ENCODE results near the gene TMEM87B. TPM values are rescaled to one million over a fixed set of nuclear protein-coding genes. Genes with fewer than 3 reads are reported as not detected.

Gene TMEM87B
- total and polyA plus RNA-seq, 2 of the 4 experiments (the other 2 are of a cell fraction): 6.3 to 12.5 TPM

GRCh38 chr2:112018846-112019245 is 36.2 kb upstream of the TMEM87B start:
- no peak overlapping the region for H3K9ac ChIP-seq (ENCODE audit: low read depth, low read length)
- no peak overlapping the region for H2AFZ ChIP-seq (replicated peaks; ENCODE audit: low read length, poor library complexity)
- H4K5ac ChIP-seq (ENCODE audit: low read depth, low read length): no peak overlapping the region
- TF ChIP-seq RCOR1 (IDR thresholded peaks at IDR 0.05; ENCODE audit: insufficient replicate concordance, low read length) (no peak), BHLHE40 (IDR thresholded peaks at IDR 0.05; ENCODE audit: low read depth, low read length) (no peak), CHD1 (IDR thresholded peaks at IDR 0.05; ENCODE audit: low read depth, low read length) (no peak), MXI1 (IDR thresholded peaks at IDR 0.05; ENCODE audit: borderline replicate concordance, low read depth, low read length) (no peak), RFX5 (IDR thresholded peaks at IDR 0.05; ENCODE audit: low read depth, low read length) (no peak), FOS (IDR thresholded peaks at IDR 0.05; ENCODE audit: low read depth, low read length) (no peak), NFE2L2 (IDR thresholded peaks at IDR 0.05; ENCODE audit: low read depth, low read length) (no peak), POLR2A (IDR thresholded peaks at IDR 0.05; ENCODE audit: low read depth, low read length) (no peak), USF2 (IDR thresholded peaks at IDR 0.05; ENCODE audit: low read depth, low read length) (no peak), SMC3 (IDR thresholded peaks at IDR 0.05; ENCODE audit: low read depth, low read length) (no peak), CTCF (conservative IDR thresholded peaks at IDR 0.05; ENCODE audit: low read depth, low read length) (no peak), MAZ (IDR thresholded peaks at IDR 0.05; ENCODE audit: borderline replicate concordance, low read depth, low read length) (no peak), RAD21 (IDR thresholded peaks at IDR 0.05; ENCODE audit: low read length) (no peak), CEBPB (IDR thresholded peaks at IDR 0.05; ENCODE audit: low read depth, low read length) (no peak)
- TF ChIP-seq, protein P1, sequence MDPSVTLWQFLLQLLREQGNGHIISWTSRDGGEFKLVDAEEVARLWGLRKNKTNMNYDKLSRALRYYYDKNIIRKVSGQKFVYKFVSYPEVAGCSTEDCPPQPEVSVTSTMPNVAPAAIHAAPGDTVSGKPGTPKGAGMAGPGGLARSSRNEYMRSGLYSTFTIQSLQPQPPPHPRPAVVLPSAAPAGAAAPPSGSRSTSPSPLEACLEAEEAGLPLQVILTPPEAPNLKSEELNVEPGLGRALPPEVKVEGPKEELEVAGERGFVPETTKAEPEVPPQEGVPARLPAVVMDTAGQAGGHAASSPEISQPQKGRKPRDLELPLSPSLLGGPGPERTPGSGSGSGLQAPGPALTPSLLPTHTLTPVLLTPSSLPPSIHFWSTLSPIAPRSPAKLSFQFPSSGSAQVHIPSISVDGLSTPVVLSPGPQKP (IDR thresholded peaks at IDR 0.05; ENCODE audit: borderline replicate concordance, low read depth, low read length): no peak
- H2BK20ac ChIP-seq (ENCODE audit: low read depth, low read length): no peak overlapping the region
- no peak overlapping the region for H3K23ac ChIP-seq (ENCODE audit: low read depth, low read length)
- no peak overlapping the region for H3K4ac ChIP-seq (ENCODE audit: low read depth, low read length)
- H3K9me3 ChIP-seq (ENCODE audit: control insufficient read depth, insufficient read depth, low read length): no peaks in the 10 kb centered on the region
- intact Hi-C loops (cut with micrococcal nuclease): no loop called here
- H2BK15ac ChIP-seq (ENCODE audit: low read depth, low read length): no peak overlapping the region
- no peak overlapping the region for H3K4me3 ChIP-seq (ENCODE audit: insufficient read depth, low read depth, low read length)
- H3K27me3 ChIP-seq (ENCODE audit: control insufficient read depth, insufficient read depth, low read length): peaks cover 6% of the 10 kb centered on the region
- no peak for DNase-seq
- ATAC-seq (ENCODE audit: low read depth): no peak
- no peak overlapping the region for H2BK5ac ChIP-seq (ENCODE audit: low read depth, low read length, poor library complexity, severe bottlenecking)
- H3K4me2 ChIP-seq (ENCODE audit: low read depth, low read length): no peak overlapping the region
- H3K4me1 ChIP-seq (ENCODE audit: control insufficient read depth, insufficient read depth, low read length): no peaks in the 10 kb centered on the region
- H4K91ac ChIP-seq (ENCODE audit: insufficient read depth, low read depth, low read length): no peak overlapping the region
- H2BK120ac ChIP-seq (ENCODE audit: low read depth, low read length): no peak overlapping the region
- H3K18ac ChIP-seq (ENCODE audit: low read depth, low read length): no peak overlapping the region
- no peak overlapping the region for H3K56ac ChIP-seq (ENCODE audit: extremely low read depth, insufficient read depth, low read length)
- H4K8ac ChIP-seq (ENCODE audit: low read depth in 2 of 2, low read length in 2 of 2): no peak overlapping the region
- ChIA-PET CTCF (no interaction called here), POLR2A (ENCODE audit: unreplicated experiment) (no interaction called here)
- no TSS peak for BruUV-seq (replicated peaks)
- in situ Hi-C loops (cut with MboI; ENCODE audit: low sequenced_read_pairs): no loop called here
- H3K27ac ChIP-seq (ENCODE audit: insufficient read depth, low read length): no peak overlapping the region
- no peak overlapping the region for H3K14ac ChIP-seq (replicated peaks; ENCODE audit: low read depth, low read length)
- H3K9me1 ChIP-seq (ENCODE audit: insufficient read depth, low read length): no peaks in the 10 kb centered on the region
- no peaks in the 10 kb centered on the region; the same call in 1 of the 2 replicates for H4K20me1 ChIP-seq (ENCODE audit: insufficient read depth, low read length)
- dilution Hi-C loops (cut with HindIII; ENCODE audit: low sequenced_read_pairs, unreplicated experiment): no loop called here
- no peaks in the 10 kb centered on the region for H3K79me1 ChIP-seq (ENCODE audit: low read depth in 1 of 2, low read length in 2 of 2)
- H2AK5ac ChIP-seq (ENCODE audit: low read depth, low read length): no peak overlapping the region
- no CpG with 5 or more reads among the region's 8 CpGs for WGBS, 2 experiments (ENCODE audit: extremely low coverage in 2 of 2, insufficient read length in 1 of 2)
- no peak overlapping the region for H2AK9ac ChIP-seq (replicated peaks; ENCODE audit: low read depth, low read length, poor library complexity)
- no peaks in the 10 kb centered on the region for H3K36me3 ChIP-seq (ENCODE audit: control insufficient read depth, insufficient read depth, low read length)

All from IMR-90 (cell line).